IPS DF 6.9 (cell line): ENCODE data around the gene PTPRF.
A peak's percentile ranks its signal among the peaks of the same experiment; 100 is the strongest.

Experiments
- DNase-seq: peaks from one replicate; pipeline ENCODE4 v3.0.0-alpha.2; 2013; ENCODE audit warnings: low read depth, low spot score
- H3K27ac ChIP-seq: one replicate; pipeline ENCODE4 v1.5.1; 2013; ENCODE audit warnings: low read length, control low read depth
- H3K27me3 ChIP-seq: 2 replicates; pipeline ENCODE4 v1.6.1; 2013; ENCODE audit warnings: mild to moderate bottlenecking, low read length; ENCODE audit not compliant: control insufficient read depth, insufficient read depth
- H3K36me3 ChIP-seq: 2 replicates; pipeline ENCODE4 v1.6.1; 2013; ENCODE audit warnings: low read length; ENCODE audit not compliant: control insufficient read depth, insufficient read depth
- H3K4me1 ChIP-seq: 2 replicates; pipeline ENCODE4 v1.6.1; 2013; ENCODE audit warnings: low read length; ENCODE audit not compliant: control insufficient read depth, insufficient read depth
- H3K4me3 ChIP-seq: 2 replicates; pipeline ENCODE4 v1.5.1; 2013; ENCODE audit warnings: mild to moderate bottlenecking, low read length
- H3K9me3 ChIP-seq: 2 replicates; pipeline ENCODE4 v1.6.1; 2013; ENCODE audit warnings: low read length, inconsistent platforms; ENCODE audit not compliant: control insufficient read depth, insufficient read depth
- WGBS: extraction: QIAGEN DNeasy Blood & Tissue Kit; methylation state at CpG from one replicate; pipeline ENCODE4 v1.1.7; 2013; ENCODE audit warnings: mixed read lengths, missing lambda C conversion rate; ENCODE audit not compliant: insufficient read length, insufficient coverage; 5-methylcytosine and 5-hydroxymethylcytosine counted together

The PTPRF gene

GRCh38 chr1:43527111-43527878, 3.4 kb upstream of the PTPRF start:
- Histone ChIP-seq H3K36me3 (no peaks in the 10 kb centered on the region), H3K27ac (no peak overlapping the region), H3K4me1 (0 out of 2 replicates have a peak, but pooled peaks cover under 1% of the 10 kb centered on the region), H3K9me3 (no peaks in the 10 kb centered on the region), H3K4me3 (no peak overlapping the region), H3K27me3 (no peaks in the 10 kb centered on the region)
- WGBS = no CpG with 5 or more reads among the region's 12 CpGs
- no peak for DNase-seq

GRCh38 chr1:43529206-43529731, 1.4 kb upstream of the PTPRF start:
- Histone ChIP-seq H3K9me3 (no peaks in the 10 kb centered on the region), H3K4me3 (no peak overlapping the region), H3K36me3 (no peaks in the 10 kb centered on the region), H3K27me3 (no peaks in the 10 kb centered on the region), H3K27ac (no peak overlapping the region), H3K4me1 (peaks cover 4% of the 10 kb centered on the region; the same call in 1 of the 2 replicates)
- peak; percentile 75 for DNase-seq
- no CpG with 5 or more reads among the region's 11 CpGs for WGBS

- H3K27ac ChIP-seq = no peak overlapping the region
- peaks cover 4% of the 10 kb centered on the region; the same call in 1 of the 2 replicates for H3K4me1 ChIP-seq
- no peak for DNase-seq
- H3K9me3 ChIP-seq = no peaks in the 10 kb centered on the region
- H3K36me3 ChIP-seq = no peaks in the 10 kb centered on the region
- peak overlapping the region; percentile 66 for H3K4me3 ChIP-seq
- no peaks in the 10 kb centered on the region for H3K27me3 ChIP-seq
- no CpG with 5 or more reads among the region's 102 CpGs for WGBS
Measured at GRCh38 chr1:43531107-43531905, 623 bp downstream of the PTPRF start.

GRCh38 chr1:43531906-43532584, 1.4 kb downstream of the PTPRF start:
- Histone ChIP-seq H3K27me3 (no peaks in the 10 kb centered on the region), H3K4me1 (peaks cover 9% of the 10 kb centered on the region; the same call in 1 of the 2 replicates), H3K36me3 (no peaks in the 10 kb centered on the region), H3K4me3 (peak overlapping the region; percentile 66), H3K9me3 (no peaks in the 10 kb centered on the region), H3K27ac (no peak overlapping the region)
- WGBS = no CpG with 5 or more reads among the region's 15 CpGs
- DNase-seq = no peak

GRCh38 chr1:43532716-43533115, 2.0 kb downstream of the PTPRF start:
- H3K4me1 ChIP-seq = peaks cover 9% of the 10 kb centered on the region; the same call in 1 of the 2 replicates
- no peak for DNase-seq
- H3K27me3 ChIP-seq = no peaks in the 10 kb centered on the region
- no peak overlapping the region for H3K27ac ChIP-seq
- no peak overlapping the region for H3K4me3 ChIP-seq
- H3K9me3 ChIP-seq = no peaks in the 10 kb centered on the region
- H3K36me3 ChIP-seq = no peaks in the 10 kb centered on the region
- WGBS = no CpG with 5 or more reads among the region's 5 CpGs

GRCh38 chr1:43533584-43533983, 2.9 kb downstream of the PTPRF start:
- no peak for DNase-seq
- H3K27me3 ChIP-seq = no peaks in the 10 kb centered on the region
- H3K4me3 ChIP-seq = no peak overlapping the region
- peaks cover 9% of the 10 kb centered on the region; the same call in 1 of the 2 replicates for H3K4me1 ChIP-seq
- WGBS = no CpG with 5 or more reads among the region's 9 CpGs
- no peak overlapping the region for H3K27ac ChIP-seq
- H3K9me3 ChIP-seq = no peaks in the 10 kb centered on the region
- peaks cover 4% of the 10 kb centered on the region; the same call in 1 of the 2 replicates for H3K36me3 ChIP-seq

- no CpG with 5 or more reads among the region's 2 CpGs for WGBS
- H3K4me3 ChIP-seq = no peak overlapping the region
- no peaks in the 10 kb centered on the region for H3K9me3 ChIP-seq
- no peak overlapping the region for H3K27ac ChIP-seq
- no peaks in the 10 kb centered on the region for H3K27me3 ChIP-seq
- no peak for DNase-seq
- peaks cover 4% of the 10 kb centered on the region; the same call in 1 of the 2 replicates for H3K36me3 ChIP-seq
- peaks cover 9% of the 10 kb centered on the region; the same call in 1 of the 2 replicates for H3K4me1 ChIP-seq
Measured at GRCh38 chr1:43534256-43534655, 3.6 kb downstream of the PTPRF start.

- Histone ChIP-seq H3K4me1 (peaks cover 9% of the 10 kb centered on the region; the same call in 1 of the 2 replicates), H3K27me3 (no peaks in the 10 kb centered on the region), H3K4me3 (no peak overlapping the region), H3K9me3 (no peaks in the 10 kb centered on the region), H3K27ac (no peak overlapping the region), H3K36me3 (peaks cover 4% of the 10 kb centered on the region; the same call in 1 of the 2 replicates)
- no peak for DNase-seq
- WGBS = no CpG with 5 or more reads among the region's 8 CpGs
Measured at GRCh38 chr1:43536196-43536863, 5.6 kb downstream of the PTPRF start.

GRCh38 chr1:43536864-43537358, 6.2 kb downstream of the PTPRF start:
- peaks cover 4% of the 10 kb centered on the region; the same call in 1 of the 2 replicates for H3K36me3 ChIP-seq
- H3K4me1 ChIP-seq = peaks cover 9% of the 10 kb centered on the region; the same call in 1 of the 2 replicates

More at GRCh38 chr1:43536864-43537358, 6.2 kb downstream of the PTPRF start:
- Histone ChIP-seq H3K4me3 (no peak overlapping the region), H3K9me3 (no peaks in the 10 kb centered on the region), H3K27me3 (no peaks in the 10 kb centered on the region), H3K27ac (no peak overlapping the region)
- DNase-seq = no peak
- no CpG with 5 or more reads among the region's 11 CpGs for WGBS
